ENCODE results near the gene PMFBP1.

The PMFBP1 gene

DNA sequence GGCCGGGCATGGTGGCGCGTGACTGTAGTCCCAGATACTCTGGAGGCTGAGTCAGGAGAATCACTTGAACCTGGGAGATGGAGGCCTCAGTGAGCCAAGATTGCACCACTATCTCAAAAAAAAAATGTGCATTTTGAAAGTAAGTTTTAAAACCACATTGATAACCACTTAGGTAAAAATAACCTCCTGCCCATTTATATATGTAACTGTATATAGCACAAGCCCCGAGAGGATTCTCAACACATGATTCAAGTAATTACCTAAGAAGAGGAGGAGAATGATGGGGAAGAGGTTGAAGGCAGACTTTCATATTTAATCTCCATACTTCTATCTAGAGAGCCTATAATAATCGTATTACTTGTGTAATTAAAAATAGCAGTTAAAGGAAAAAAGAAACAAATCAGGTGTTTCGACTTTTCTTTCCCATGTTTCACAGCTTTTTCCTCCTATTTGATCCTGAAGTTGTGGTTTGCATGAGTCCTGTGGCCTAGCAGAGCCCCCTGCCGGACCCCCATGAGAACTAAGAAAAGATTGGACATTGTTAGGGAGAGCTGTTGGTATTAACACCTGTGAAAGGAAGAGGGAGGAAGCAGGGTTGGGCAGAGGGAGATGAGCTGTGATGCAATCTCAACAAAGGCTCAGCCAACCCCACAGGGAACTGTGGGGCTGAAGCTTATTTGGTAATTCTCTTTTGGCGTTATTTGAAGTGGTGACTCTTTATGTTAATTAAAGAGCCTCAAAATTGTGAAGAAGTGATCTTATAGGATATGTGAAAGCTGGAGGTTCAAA lies 22.1 kb downstream of the PMFBP1 start:
- Histone ChIP-seq H3K27me3 (ENCODE audit: control insufficient read depth, insufficient read depth, low read length) (no peaks in the 10 kb centered on the region), H3K4me3 (ENCODE audit: low read length) (no peak overlapping the region), H3K9ac (ENCODE audit: low read length) (no peak overlapping the region), H3K27ac (ENCODE audit: low read depth, low read length) (no peak overlapping the region), H3K36me3 (ENCODE audit: control insufficient read depth, insufficient read depth, low read length) (no peaks in the 10 kb centered on the region), H3K4me1 (ENCODE audit: control insufficient read depth, insufficient read depth, low read length) (no peaks in the 10 kb centered on the region)

- no peak overlapping the region for H3K9ac ChIP-seq (ENCODE audit: low read length)
- no peaks in the 10 kb centered on the region for H3K27me3 ChIP-seq (ENCODE audit: control insufficient read depth, insufficient read depth, low read length)
- no peak overlapping the region for H3K4me3 ChIP-seq (ENCODE audit: low read length)
- H3K36me3 ChIP-seq (ENCODE audit: control insufficient read depth, insufficient read depth, low read length), result no peaks in the 10 kb centered on the region
- no peak overlapping the region for H3K27ac ChIP-seq (ENCODE audit: low read depth, low read length)
- no peaks in the 10 kb centered on the region for H3K4me1 ChIP-seq (ENCODE audit: control insufficient read depth, insufficient read depth, low read length)
Observed at GRCh38 chr16:72142476-72142875, 29.5 kb downstream of the PMFBP1 start.

DNA sequence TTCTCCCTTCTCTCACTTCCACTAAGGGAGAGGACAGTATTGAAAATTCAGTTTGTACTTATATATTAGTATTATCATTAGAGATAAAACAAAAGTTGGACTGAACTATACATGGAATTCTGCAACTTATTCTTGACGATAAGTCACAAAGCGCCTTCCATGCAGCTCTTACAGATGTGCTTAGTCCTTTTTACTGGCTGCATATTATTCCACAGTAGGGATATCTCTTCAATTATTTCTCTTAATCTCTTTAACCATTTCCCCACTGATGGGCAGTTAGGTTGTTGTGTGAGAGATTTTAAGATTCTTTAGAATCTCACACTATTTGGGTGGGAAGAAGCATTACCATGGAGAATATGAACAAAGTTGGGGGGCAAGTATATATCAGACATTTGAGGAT lies 32.0 kb downstream of the PMFBP1 start:
- H3K36me3 ChIP-seq (ENCODE audit: control insufficient read depth, insufficient read depth, low read length), result no peaks in the 10 kb centered on the region
- no peaks in the 10 kb centered on the region for H3K27me3 ChIP-seq (ENCODE audit: control insufficient read depth, insufficient read depth, low read length)
- H3K4me3 ChIP-seq (ENCODE audit: low read length), result no peak overlapping the region
- H3K27ac ChIP-seq (ENCODE audit: low read depth, low read length), result no peak overlapping the region
- H3K9ac ChIP-seq (ENCODE audit: low read length), result no peak overlapping the region
- H3K4me1 ChIP-seq (ENCODE audit: control insufficient read depth, insufficient read depth, low read length), result no peaks in the 10 kb centered on the region

- Histone ChIP-seq H3K9ac (ENCODE audit: low read length) (no peak overlapping the region), H3K4me3 (ENCODE audit: low read length) (no peak overlapping the region), H3K27ac (ENCODE audit: low read depth, low read length) (no peak overlapping the region), H3K27me3 (ENCODE audit: control insufficient read depth, insufficient read depth, low read length) (no peaks in the 10 kb centered on the region), H3K36me3 (ENCODE audit: control insufficient read depth, insufficient read depth, low read length) (no peaks in the 10 kb centered on the region), H3K4me1 (ENCODE audit: control insufficient read depth, insufficient read depth, low read length) (no peaks in the 10 kb centered on the region)
Observed at GRCh38 chr16:72138064-72138572, 33.8 kb downstream of the PMFBP1 start.

- Histone ChIP-seq H3K27me3 (ENCODE audit: control insufficient read depth, insufficient read depth, low read length) (no peaks in the 10 kb centered on the region), H3K27ac (ENCODE audit: low read depth, low read length) (no peak overlapping the region), H3K9ac (ENCODE audit: low read length) (no peak overlapping the region), H3K4me1 (ENCODE audit: control insufficient read depth, insufficient read depth, low read length) (no peaks in the 10 kb centered on the region), H3K4me3 (ENCODE audit: low read length) (no peak overlapping the region), H3K36me3 (ENCODE audit: control insufficient read depth, insufficient read depth, low read length) (no peaks in the 10 kb centered on the region)
Observed at GRCh38 chr16:72137380-72138063, 34.4 kb downstream of the PMFBP1 start.

- Histone ChIP-seq H3K36me3 (ENCODE audit: control insufficient read depth, insufficient read depth, low read length) (no peaks in the 10 kb centered on the region), H3K4me1 (ENCODE audit: control insufficient read depth, insufficient read depth, low read length) (no peaks in the 10 kb centered on the region), H3K9ac (ENCODE audit: low read length) (no peak overlapping the region), H3K27me3 (ENCODE audit: control insufficient read depth, insufficient read depth, low read length) (no peaks in the 10 kb centered on the region), H3K27ac (ENCODE audit: low read depth, low read length) (no peak overlapping the region), H3K4me3 (ENCODE audit: low read length) (no peak overlapping the region)
Observed at GRCh38 chr16:72134507-72134906, 37.4 kb downstream of the PMFBP1 start.

DNA sequence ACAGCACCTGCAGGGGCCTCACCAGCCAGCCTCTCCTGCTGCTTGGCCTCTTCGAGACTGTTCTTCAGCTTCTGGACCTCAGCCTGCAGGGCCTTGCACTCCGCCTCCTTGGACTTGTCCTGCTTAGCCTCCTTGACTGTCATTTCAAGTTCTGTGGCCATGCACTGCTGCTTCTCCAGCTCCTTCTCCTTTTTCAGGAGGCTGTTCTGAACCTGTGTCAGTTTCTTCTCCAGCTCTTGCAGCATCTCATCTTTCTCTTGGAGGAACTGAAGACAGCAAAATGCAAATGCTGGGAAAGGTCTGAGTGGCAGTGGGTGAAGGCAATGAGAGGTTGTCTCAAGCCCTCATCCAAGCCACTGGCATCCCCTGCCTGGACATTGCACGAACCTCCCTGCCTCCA lies 39.2 kb downstream of the PMFBP1 start:
- no peaks in the 10 kb centered on the region for H3K27me3 ChIP-seq (ENCODE audit: control insufficient read depth, insufficient read depth, low read length)
- no peak overlapping the region for H3K4me3 ChIP-seq (ENCODE audit: low read length)
- H3K27ac ChIP-seq (ENCODE audit: low read depth, low read length), result no peak overlapping the region
- H3K36me3 ChIP-seq (ENCODE audit: control insufficient read depth, insufficient read depth, low read length), result no peaks in the 10 kb centered on the region
- H3K9ac ChIP-seq (ENCODE audit: low read length), result no peak overlapping the region
- no peaks in the 10 kb centered on the region for H3K4me1 ChIP-seq (ENCODE audit: control insufficient read depth, insufficient read depth, low read length)

GRCh38 chr16:72131036-72131435 lies 40.9 kb downstream of the PMFBP1 start:
- H3K4me3 ChIP-seq (ENCODE audit: low read length), result no peak overlapping the region
- H3K36me3 ChIP-seq (ENCODE audit: control insufficient read depth, insufficient read depth, low read length), result no peaks in the 10 kb centered on the region
- H3K27me3 ChIP-seq (ENCODE audit: control insufficient read depth, insufficient read depth, low read length), result no peaks in the 10 kb centered on the region
- H3K4me1 ChIP-seq (ENCODE audit: control insufficient read depth, insufficient read depth, low read length), result no peaks in the 10 kb centered on the region
- H3K9ac ChIP-seq (ENCODE audit: low read length), result no peak overlapping the region
- no peak overlapping the region for H3K27ac ChIP-seq (ENCODE audit: low read depth, low read length)

- Histone ChIP-seq H3K9ac (ENCODE audit: low read length) (no peak overlapping the region), H3K27me3 (ENCODE audit: control insufficient read depth, insufficient read depth, low read length) (no peaks in the 10 kb centered on the region), H3K27ac (ENCODE audit: low read depth, low read length) (no peak overlapping the region), H3K36me3 (ENCODE audit: control insufficient read depth, insufficient read depth, low read length) (no peaks in the 10 kb centered on the region), H3K4me1 (ENCODE audit: control insufficient read depth, insufficient read depth, low read length) (no peaks in the 10 kb centered on the region), H3K4me3 (ENCODE audit: low read length) (no peak overlapping the region)
Observed at GRCh38 chr16:72129976-72130656, 41.8 kb downstream of the PMFBP1 start.

- Histone ChIP-seq H3K9ac (ENCODE audit: low read length) (no peak overlapping the region), H3K4me1 (ENCODE audit: control insufficient read depth, insufficient read depth, low read length) (no peaks in the 10 kb centered on the region), H3K27me3 (ENCODE audit: control insufficient read depth, insufficient read depth, low read length) (no peaks in the 10 kb centered on the region), H3K27ac (ENCODE audit: low read depth, low read length) (no peak overlapping the region), H3K36me3 (ENCODE audit: control insufficient read depth, insufficient read depth, low read length) (no peaks in the 10 kb centered on the region), H3K4me3 (ENCODE audit: low read length) (no peak overlapping the region)
Observed at GRCh38 chr16:72128701-72129100, 43.3 kb downstream of the PMFBP1 start.

GRCh38 chr16:72126429-72126765 lies 45.6 kb downstream of the PMFBP1 start:
- Histone ChIP-seq H3K4me3 (ENCODE audit: low read length) (no peak overlapping the region), H3K36me3 (ENCODE audit: control insufficient read depth, insufficient read depth, low read length) (no peaks in the 10 kb centered on the region), H3K4me1 (ENCODE audit: control insufficient read depth, insufficient read depth, low read length) (no peaks in the 10 kb centered on the region), H3K9ac (ENCODE audit: low read length) (no peak overlapping the region), H3K27ac (ENCODE audit: low read depth, low read length) (no peak overlapping the region), H3K27me3 (ENCODE audit: control insufficient read depth, insufficient read depth, low read length) (no peaks in the 10 kb centered on the region)

DNA sequence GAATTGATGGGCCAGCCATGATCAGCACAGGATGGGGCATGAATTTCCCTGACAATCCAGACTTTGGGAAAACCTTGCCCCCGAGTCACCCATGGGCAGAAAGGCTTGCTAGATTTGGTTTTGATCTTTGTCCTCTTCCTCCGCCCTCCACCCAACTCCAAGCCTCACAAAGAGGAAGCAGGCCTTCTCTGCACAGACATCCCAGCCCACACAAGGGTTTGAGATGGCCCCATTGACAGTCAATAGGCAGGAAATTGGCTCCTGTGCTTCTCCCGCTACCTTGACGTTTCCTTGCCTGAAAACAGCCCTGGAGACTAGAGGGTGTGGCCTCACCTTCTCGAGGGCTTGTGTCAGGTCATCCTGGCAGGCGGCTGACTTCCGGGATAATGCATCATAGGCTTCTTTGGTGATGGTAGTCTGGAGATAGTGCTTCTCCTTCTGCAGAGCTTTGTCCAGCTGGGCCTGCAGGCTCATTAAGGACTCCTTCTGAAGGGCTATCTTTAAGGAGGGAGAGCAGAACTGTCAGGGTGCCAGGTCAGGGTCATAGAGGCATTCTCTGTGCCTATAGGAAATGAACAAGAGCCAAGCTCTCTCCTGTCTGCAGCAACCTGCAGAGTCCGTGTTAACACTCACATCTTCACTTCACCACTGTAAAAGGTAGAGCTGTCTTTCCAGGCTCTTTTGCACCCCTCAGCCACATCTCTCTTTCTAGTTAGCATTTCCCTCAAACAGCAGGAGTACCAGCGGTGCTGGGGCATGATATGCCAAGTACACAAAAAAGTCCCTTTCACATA lies 46.1 kb downstream of the PMFBP1 start:
- Histone ChIP-seq H3K36me3 (ENCODE audit: control insufficient read depth, insufficient read depth, low read length) (no peaks in the 10 kb centered on the region), H3K27ac (ENCODE audit: low read depth, low read length) (no peak overlapping the region), H3K27me3 (ENCODE audit: control insufficient read depth, insufficient read depth, low read length) (no peaks in the 10 kb centered on the region), H3K9ac (ENCODE audit: low read length) (no peak overlapping the region), H3K4me1 (ENCODE audit: control insufficient read depth, insufficient read depth, low read length) (no peaks in the 10 kb centered on the region), H3K4me3 (ENCODE audit: low read length) (no peak overlapping the region)

Measured in rectal smooth muscle tissue (tissue), 1 donor.